Mucosa of descending colon (tissue), 3 donors: ENCODE results near the gene CPT1B. TPM values are rescaled to one million over a fixed set of nuclear protein-coding genes. Genes with fewer than 3 reads are reported as not detected.
A peak's percentile ranks its signal among the peaks of the same experiment; 100 is the strongest.

Source experiments
- ATAC-seq: fragments of 200-7000 bp; cut with Tn5 transposase; one replicate; pipeline ENCODE4 v1.9.1; 2020; ENCODE audit warnings: mild to moderate bottlenecking, moderate library complexity
- DNase-seq, 3 donors: peaks; one replicate each; pipeline ENCODE4 v3.0.0-alpha.2; 2020
- H3K36me3 ChIP-seq: fragments of 200-600 bp; one replicate; pipeline ENCODE4 v1.8.0; 2021; ENCODE audit warnings: low read depth, mild to moderate bottlenecking
- H3K4me1 ChIP-seq: fragments of 200-600 bp; one replicate; pipeline ENCODE4 v1.8.0; 2021; ENCODE audit warnings: low read depth, mild to moderate bottlenecking
- H3K4me3 ChIP-seq: fragments of 200-600 bp; one replicate; pipeline ENCODE4 v1.8.0; 2021; ENCODE audit warnings: mild to moderate bottlenecking
- H3K9me3 ChIP-seq: fragments of 200-600 bp; one replicate; pipeline ENCODE4 v1.8.0; 2021; ENCODE audit warnings: mild to moderate bottlenecking
- CTCF ChIP-seq: fragments of 200-600 bp; IDR thresholded peaks from one replicate; pipeline ENCODE4 v1.8.0; 2022; ENCODE audit warnings: antibody characterized with exemption, mild to moderate bottlenecking
- intact Hi-C, 2 donors: fragments of 100-400 bp; cut with DNase I in 1 of 2; cut with micrococcal nuclease in 1 of 2; formaldehyde crosslinking; loops; one replicate each; pipeline versions ENCODE4 v1.11.0 to v1.11.1; 2022; cut with DNase I, micrococcal nuclease
- total RNA-seq, 3 donors: library from RNA; stranded (reverse); fragmentation: NEBNext Ultra II Directional in 2 of 3; extraction: Animal tissue kit (Norgen Biotek cat#: 25700) in 2 of 3; gene quantifications; one replicate each; pipeline versions ENCODE4 v1.2.1 to v1.2.4, GENCODE V29; 2021 to 2023
- donor health status: DM: no; HTN: no; CAD: no; lungs with moderate emphysema.
- donor health status: DM: no; HTN: no; CAD: no.
- donor health status: DM: no; HTN: yes; CAD: no.

CPT1B gene
- total RNA-seq, 3 donors from 2014 or later, result 24.5 to 51.6 (median 29.9) TPM

GRCh38 chr22:50562523-50563412 is 15.5 kb downstream of the CPT1B start, which contains the start of gene SYCE3:
Gene SYCE3, minus strand, starts transcription at chr22:50562919. Its CDS starts 6,514 bp downstream, at chr22:50556405.
- intact Hi-C loops, result no loop called here
- Histone ChIP-seq H3K4me1 (peaks cover 7% of the 10 kb centered on the region), H3K4me3 (peak within 1 kb of the TSS; percentile 42), H3K36me3 (no peaks in the 10 kb centered on the region), H3K9me3 (no peaks in the 10 kb centered on the region)
- peak; percentile 99 for DNase-seq
- TF ChIP-seq CTCF, result peak; percentile 98
- ATAC-seq, result peak; percentile 96

- DNase-seq, result peak in 1 of 3 donors; percentile 69
- intact Hi-C loops, result no loop called here
- peaks cover 7% of the 10 kb centered on the region for H3K4me1 ChIP-seq
- H3K4me3 ChIP-seq, result no peak overlapping the region
- no peak for TF ChIP-seq CTCF
- H3K9me3 ChIP-seq, result no peaks in the 10 kb centered on the region
- ATAC-seq, result no peak
- no peaks in the 10 kb centered on the region for H3K36me3 ChIP-seq
These were observed 16.5 kb downstream of the CPT1B start for GRCh38 chr22:50561401-50562358.

GRCh38 chr22:50560034-50560433 is 18.2 kb downstream of the CPT1B start:
- DNase-seq, result no peak
- intact Hi-C loops, result no loop called here
- peaks cover 7% of the 10 kb centered on the region for H3K4me1 ChIP-seq
- H3K36me3 ChIP-seq, result no peaks in the 10 kb centered on the region
- no peak for TF ChIP-seq CTCF
- no peak for ATAC-seq
- H3K9me3 ChIP-seq, result no peaks in the 10 kb centered on the region
- H3K4me3 ChIP-seq, result no peak overlapping the region

GRCh38 chr22:50556703-50557102 is 21.5 kb downstream of the CPT1B start:
- H3K9me3 ChIP-seq, result no peaks in the 10 kb centered on the region
- TF ChIP-seq CTCF, result no peak
- H3K4me1 ChIP-seq, result no peaks in the 10 kb centered on the region
- DNase-seq (no peak), ATAC-seq (no peak)
- H3K4me3 ChIP-seq, result no peak overlapping the region
- no peaks in the 10 kb centered on the region for H3K36me3 ChIP-seq
- intact Hi-C loops, result no loop called here

GRCh38 chr22:50553310-50553709 is 24.9 kb downstream of the CPT1B start:
- no peaks in the 10 kb centered on the region for H3K36me3 ChIP-seq
- no peak overlapping the region for H3K4me3 ChIP-seq
- H3K4me1 ChIP-seq, result peaks cover 7% of the 10 kb centered on the region
- intact Hi-C loops, result no loop called here
- TF ChIP-seq CTCF, result no peak
- no peak for DNase-seq
- H3K9me3 ChIP-seq, result no peaks in the 10 kb centered on the region
- no peak for ATAC-seq
